HG03066 (cell line): ENCODE results near the gene RIMS3.
"Not testable (repeated sequence)": the region's sequence is repeated elsewhere in the genome, so short reads cannot be mapped to it uniquely, and the experiment has no call there.

Experiments
- ATAC-seq: cut with Tn5 transposase; IDR thresholded peaks from one replicate; pipeline ENCODE4 v1.9.1; 2021; ENCODE audit warnings: low read depth; ENCODE audit not compliant: unreplicated experiment

Gene RIMS3

DNA sequence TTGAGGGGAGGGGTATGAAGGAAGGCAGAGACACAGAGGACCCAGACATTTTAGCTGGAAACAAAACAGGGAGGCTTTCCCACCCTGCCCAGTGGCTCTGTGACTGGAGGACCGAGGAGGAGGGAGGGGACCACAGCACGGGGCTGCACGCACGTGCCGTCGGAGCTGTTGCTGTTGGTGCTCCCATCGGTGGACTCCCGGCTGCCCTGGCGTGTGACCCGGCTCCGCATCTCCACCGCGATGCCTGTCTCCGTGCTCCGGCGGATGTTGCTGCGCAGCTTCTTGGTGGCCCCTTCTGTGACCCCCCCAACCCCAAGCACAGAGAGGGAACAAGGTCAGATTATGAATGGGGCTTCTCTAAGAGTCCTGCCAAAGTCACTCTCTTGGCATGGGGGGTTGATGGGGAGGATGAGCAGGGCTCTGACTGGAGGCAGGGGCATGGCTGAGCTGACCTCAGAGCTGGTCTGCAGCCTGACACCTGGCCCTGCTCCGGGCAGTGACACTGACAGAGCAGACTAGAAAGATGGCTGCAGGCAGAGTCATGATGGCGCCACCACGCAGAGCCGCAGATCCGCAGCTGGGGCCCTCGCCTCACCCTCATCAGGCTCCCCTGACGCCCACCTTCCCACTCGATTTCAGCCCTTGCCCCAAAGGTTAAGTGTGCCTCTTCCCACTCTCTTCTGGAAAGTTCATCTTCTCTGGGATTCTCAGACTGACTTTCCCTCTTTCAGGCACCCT is 29.6 kb downstream of the RIMS3 start:
- no peak for ATAC-seq

DNA sequence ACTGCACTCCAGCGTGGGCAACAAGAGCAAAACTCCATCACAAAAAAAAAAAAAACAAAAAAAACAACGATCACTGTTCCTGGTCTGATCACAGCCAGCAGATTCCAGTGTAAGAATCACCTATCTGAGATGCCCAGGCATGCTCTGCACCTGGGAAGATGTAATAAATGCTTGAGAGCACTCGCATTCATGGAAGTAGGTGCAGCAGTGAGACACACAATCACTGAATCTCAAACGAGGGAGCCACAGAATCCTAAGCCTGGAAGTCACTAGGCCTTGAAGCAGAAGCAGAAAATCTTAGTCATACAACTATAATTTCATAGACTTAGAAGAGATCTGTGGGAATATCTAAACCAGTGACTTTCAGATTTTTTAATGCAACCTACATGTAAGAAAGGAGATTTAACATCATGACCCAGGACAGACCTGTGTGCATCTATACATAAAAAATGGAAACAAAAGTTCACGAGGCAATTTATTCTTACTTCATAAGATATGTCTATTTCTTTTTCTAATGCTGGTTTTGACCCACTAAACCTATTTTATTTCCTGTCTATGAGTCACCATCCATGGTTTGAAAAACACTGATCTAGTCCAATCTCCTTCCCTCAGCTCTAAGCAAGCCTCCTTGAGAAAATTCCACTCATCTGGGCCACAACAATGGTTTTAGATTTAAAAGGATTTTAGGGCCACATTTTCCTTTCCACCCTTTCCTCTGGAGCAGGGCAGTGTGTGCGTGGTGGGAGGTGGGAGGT is 30.4 kb downstream of the RIMS3 start:
- ATAC-seq: no peak

DNA sequence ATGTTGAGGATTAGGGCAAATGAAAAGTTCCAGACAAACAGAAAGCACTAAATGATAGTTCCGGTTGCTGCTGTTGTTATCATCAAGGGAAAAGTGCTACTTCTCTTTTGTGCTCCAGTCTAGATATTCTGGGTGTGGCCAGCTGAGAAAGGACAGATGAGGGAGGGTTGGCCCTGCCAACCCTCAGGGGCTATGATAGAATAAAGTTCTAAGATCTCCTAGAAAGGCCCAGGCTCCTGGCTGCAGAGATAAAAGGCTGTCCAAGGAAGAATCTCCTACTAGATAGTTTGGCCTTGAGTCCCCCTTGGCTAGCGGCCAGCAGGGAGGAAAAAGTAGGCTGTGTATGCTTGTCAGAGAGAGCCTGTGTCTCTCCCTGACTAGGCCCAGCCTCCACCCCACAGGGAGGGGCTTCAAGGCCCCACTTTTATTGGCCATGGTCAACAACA is 31.5 kb downstream of the RIMS3 start:
- no peak for ATAC-seq

DNA sequence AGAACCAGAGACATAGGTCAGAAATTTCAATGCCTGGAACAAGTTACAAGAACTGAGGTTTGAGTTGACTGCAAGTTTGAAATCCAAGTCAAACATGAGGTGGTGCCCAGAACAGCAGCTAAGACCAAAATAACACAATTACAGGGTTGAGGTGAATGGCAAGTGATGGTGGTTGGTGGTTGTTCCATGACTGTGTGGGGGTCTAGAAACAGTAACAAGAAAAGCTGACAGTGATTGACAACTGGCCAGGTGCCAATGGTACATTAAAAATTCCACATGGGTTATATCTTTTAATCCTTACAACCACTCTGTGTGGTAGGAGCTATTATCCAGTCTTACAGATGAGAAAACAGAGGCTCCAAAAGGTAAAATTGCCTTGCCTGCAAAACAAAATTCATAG is 32.0 kb downstream of the RIMS3 start:
- no peak for ATAC-seq

DNA sequence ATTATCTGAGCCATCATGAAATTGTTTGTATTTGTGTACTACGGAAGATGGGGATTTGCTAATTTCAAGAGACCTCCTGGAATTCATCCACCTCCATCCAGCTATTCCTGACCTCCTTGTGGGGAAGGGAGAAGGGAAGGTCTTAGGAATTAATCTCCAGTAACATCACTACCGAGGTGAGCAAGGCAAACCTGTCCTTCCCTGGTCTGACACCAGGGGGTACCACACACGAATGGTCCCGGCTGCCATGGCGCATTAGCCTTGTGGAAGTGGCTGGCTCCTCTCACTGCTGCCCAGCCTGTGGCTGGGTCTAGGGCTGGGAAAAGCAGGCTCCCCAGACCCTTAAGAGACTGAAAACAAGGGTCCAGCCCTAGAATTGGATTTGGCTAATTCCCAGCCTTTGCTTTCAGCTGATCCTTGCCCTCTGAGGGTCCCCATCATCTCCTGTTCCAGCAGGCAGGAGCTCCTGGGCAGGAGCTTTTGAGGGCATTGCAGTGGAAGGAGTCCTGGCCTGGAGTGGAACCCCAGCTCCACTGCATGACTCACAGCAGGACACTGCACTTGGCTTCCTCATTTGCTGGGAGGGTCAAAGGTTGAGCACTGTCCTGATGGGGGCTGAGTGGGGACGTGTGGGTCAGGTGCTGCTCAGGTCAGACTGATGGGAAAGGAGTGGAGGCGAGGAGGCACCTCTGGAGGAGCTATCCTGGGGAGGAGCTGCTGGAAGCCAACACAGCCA is 34.8 kb downstream of the RIMS3 start:
- no peak for ATAC-seq

DNA sequence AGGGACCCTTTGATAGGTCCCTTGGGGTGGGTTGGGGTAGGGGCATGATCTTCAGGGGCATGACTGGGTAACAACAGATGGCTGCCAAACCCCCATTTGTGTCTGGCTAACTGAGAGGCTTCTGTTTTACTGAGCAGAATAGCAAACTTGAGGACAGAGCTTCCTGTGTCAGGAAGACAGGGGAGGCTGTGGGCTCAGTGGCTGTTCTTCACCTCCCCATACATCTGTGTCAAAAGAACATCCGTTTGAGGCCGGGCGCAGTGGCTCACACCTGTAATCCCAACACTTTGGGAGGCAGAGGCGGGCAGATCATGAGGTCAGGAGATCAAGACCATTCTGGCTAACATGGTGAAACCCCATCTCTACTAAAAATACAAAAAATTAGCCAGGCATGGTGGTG is 35.9 kb downstream of the RIMS3 start:
- not testable (repeated sequence) for ATAC-seq

DNA sequence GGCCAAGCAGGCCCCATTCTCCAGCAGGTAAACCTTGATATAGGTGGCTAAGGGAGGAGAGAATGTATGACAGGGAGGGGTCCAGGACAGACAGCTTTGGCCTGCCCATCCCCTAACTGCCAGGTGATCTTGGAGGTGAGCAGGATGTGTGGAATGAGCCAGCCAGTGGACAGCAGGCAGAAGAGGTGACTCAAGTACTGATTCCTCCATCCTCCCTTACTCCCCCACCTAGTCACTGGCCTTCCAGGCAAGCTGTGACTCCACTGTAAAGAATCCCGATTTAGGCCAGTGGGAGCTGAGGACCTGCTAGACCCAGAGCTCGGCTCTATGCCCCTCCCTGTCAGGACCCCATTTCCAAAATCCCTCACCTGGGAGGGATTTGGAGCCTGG is 36.6 kb downstream of the RIMS3 start:
- ATAC-seq: no peak

DNA sequence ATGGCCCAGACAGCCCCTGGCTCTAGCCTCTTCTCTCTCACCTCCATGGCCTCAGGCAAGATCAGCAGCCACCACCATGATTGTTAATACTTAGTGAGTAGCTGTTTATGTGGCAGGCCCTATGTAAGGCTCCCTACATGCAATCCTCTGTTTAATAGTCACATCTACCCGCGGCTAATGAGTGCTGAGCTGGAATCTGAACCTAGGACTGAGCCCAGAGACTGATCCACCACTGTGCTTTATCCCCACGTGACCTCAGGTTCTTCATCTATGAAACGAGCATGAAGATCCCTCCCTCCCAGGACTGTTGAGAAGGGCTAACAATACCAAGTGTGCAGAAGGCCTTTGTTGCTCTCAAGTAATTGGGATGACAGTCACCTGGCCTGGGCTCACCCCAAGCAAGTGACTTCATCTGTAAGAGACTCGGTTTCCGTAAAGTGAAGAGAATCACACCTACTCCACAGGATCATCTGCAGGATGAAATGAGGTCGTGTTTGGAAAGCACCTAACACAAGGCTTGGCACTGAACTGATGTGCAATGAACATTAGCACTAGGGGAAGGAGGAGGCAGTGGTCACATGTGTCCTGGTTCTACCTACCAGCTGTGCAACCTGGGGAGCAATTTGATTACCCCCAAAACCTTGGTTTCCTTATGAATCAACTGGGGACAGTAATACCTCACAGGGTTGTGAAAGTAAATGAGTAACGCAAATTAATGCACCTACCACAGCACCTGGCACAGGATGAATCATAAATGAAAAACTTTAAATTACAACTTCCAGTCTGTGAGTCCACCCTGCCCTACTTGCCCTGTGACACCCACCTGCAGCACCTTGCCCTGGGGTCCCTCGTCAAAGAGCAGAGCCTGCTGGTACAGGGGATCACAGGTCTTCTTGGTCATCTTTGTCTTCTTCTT is 37.2 kb downstream of the RIMS3 start:
- ATAC-seq: no peak

DNA sequence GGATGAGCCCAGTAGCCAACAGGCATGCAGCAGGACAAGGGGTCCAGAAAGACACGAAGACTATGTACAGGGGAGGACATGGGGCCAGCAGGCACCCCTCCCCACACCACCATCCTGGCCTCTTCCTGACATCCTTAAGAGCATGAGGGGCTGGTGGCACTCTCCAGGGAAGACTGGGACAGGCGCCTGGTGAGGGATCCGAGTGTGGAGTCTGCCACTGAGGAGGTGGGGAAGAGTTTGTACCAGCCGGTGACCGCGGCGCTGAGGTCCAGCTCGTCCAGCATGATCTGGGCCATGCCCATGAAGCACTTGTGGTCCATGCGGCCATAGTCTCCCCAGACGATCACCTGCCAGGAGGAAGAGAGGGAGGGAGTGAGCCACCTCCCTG is 39.1 kb downstream of the RIMS3 start:
- ATAC-seq: no peak

DNA sequence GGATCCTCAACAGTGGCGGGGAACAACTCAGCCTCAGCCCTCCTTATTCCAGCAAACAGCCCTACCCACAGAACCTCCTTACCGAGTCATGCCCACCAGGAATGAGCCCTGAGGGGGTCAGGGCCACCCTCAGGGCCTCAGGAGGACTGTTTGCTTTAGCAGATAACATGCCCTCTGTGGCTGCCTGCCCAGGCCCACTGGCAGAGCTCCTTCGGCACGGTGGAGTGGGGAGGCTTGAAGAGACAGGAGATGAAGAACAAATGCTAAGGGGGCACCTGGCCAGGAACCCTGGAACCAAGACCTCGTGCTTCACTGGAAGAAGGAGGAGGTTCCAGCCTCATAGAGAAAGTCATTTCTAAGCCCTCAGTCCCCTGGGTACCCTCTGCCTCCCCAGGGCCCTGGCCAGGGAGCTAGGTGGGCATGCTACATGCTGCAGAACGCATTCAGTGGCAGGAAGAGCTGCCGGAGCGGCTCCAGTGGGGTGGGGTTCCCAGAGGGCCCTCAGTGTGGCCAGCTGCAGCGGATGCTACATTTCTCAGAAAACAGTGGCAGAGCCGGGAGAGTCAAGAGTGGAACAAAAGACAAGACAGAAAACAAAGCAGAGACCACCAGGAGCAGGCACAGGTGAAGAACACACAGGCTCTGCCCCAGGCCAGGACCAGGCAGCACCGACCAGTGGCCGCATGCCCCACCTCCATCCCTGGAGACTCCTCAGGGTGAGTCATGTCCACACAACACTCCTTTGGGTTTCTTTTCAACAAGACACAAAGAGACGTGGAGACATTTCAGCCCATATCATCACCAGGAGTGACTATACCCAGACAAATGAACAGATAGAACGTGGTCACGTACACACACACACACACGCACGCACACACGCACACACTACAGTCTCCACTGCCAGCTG is 39.8 kb downstream of the RIMS3 start:
- ATAC-seq: no peak

DNA sequence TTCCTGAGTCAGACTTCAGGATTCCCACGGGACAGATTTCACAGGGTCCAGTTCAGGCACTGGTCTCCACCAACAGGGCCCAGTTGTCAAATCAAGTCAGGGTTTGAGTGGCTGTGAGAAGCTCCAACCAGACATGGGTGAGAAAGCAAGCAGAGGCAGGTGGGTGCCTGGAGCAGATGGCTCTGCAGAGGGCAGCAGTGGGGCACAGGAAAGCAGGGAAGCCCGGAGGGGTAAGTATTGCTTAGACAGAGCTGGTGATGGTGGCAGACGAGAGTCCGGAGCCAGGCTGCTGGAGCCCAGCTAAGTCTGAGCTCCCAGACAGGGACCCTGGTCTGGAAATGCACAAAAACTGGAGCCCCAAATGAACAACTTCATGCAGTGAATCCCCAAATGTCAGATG is 40.4 kb downstream of the RIMS3 start:
- ATAC-seq: no peak

DNA sequence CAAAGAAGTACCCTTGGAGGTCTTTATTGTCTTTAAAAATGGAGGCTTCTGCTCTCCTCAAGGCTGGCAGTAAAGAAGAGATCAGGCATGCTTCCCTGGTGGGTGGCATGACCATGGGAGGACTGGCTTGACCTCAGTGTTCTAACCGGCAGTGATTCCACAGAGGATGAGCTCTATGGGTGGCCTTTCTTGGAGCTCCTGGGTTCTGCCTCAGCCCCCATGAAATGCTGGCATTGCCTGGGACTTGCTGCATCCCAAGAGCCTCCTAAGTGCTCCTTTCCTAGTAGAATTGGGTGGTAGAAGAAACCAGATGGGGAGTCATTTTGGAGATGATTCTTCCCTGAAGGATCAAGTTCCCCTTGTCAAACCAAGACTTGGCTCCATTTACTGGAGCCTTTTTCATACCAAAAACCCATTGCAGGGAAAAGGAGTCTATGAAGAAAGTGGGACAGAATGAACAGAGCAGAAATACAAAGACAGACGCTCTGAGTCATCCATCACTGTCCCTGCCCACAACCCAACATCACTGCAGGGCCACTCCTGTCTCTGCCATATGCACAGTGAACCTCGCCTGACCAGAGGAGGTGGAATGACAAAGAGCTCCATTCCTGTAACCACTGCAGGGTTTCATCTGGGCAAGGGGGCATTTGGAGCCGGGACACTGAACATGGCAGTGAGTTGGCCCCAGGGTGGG is 42.4 kb downstream of the RIMS3 start:
- ATAC-seq: no peak

DNA sequence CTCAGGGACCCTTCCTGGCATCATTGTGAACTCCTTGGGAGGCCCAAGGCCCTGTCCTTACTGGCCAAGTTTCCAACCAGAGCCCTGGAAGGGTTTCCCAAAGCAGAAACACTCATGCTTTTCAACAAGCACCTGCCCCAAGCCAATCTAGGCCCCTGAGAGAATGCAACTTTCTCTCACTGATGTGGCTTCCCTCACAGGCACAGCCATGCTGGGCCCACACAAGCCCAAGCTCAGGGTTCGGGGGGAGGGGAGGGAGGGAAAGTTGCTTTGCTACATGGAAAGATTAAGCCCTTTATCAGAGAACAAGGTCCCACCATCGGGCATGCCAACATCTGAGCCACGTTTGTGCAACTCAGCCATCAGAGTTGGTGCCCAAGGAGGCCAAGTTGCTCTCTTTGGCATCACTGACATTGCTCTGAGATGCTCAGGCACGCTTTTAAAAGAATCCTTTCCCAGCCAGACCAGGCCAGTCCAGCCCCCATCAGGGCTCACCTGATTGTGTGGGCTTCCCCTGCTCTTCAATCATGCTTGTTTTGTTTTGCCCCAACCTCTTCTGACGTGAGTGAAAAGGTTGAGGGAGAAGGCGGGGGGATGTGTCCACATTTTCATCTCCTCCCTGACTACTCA is 43.5 kb downstream of the RIMS3 start:
- no peak for ATAC-seq

DNA sequence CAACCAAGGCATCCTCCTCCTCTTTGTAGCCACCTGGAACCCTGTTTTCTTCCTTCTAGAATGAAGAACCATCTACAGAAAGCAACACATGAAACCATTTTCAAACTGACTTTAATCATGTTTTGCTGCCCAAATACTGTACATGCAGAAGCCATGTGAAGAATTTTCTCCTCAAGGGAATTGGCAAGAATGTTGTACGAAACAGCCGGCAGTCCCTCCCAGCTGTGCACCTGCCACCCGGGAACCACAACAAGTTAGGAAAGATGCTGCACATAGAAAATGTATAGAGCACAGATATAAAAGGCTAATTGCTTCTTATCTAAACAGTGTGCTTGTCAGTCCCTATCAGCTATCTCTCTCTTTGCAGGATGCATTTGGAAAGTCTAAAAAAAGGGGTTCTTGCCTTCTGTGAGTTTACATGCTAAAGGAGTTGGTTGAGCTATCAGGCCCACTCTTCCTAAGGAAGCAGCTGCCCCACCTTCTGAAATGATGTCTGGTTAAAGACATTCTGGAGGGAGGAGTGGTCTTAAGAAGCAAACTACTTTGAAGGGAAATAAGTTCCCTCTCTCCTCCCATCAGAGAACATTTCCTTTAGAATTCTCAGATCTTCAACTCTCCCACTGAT is 44.8 kb downstream of the RIMS3 start:
- no peak for ATAC-seq

DNA sequence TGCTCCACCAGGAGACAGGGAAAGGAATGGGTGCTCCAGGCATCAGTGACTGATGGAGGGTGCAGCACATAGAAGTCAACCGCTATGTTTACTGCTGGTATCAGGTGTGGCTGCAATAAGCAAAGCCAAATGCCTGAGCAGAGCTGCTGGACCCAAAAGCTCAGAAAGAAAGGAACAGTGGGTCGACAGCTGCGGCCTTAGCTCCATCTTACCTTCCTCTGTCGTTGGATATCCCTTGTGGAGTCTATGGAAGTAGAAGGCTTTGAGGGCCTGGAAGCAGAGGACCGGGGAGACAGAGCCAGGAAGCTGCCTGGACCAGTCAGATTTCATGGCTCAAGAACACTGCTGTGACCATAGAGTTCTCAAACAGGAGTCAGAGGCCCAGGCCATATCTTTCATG is 45.3 kb downstream of the RIMS3 start:
- no peak for ATAC-seq

DNA sequence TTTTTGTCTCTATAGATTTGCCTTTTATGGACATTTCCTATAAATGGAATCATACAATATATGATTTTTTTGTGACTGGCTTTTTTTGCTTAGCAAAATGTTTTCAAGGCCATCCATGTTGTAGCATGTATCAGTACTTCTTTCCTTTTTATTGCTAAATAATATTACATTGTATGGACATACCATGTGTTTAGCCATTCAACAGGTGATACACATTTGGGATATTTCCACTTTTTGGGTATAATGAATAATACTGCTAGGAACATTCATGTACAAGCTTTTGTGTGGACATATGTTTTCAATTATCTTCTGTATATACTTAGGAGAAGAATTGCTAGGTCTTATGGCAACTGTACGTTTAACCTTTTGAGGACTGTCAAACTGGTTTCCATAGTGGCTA is 47.4 kb downstream of the RIMS3 start:
- ATAC-seq: no peak

DNA sequence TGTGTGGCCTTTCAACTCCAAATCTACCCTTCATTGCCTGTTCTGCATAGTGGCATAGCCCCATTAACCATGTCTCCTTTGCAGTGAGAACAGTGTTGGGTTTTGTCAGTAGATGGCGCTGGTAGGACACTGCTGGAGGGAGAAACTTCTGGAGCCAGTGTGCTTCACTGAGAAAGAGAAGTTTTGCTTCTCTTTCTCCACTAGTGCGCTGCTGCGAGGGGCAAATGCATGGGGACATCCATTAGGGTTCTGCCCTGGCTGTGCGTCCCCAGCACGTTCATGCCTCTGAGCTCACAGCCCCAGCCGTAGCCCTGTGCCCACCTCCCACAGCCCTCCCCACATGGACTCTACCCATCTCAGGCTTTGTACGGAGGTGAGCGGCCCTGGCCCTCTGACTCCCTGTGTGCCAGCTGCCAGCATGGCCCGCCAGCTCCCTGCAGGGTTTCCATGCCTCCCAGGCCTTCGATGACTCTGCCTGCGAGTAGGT is 53.1 kb downstream of the RIMS3 start:
- no peak for ATAC-seq

DNA sequence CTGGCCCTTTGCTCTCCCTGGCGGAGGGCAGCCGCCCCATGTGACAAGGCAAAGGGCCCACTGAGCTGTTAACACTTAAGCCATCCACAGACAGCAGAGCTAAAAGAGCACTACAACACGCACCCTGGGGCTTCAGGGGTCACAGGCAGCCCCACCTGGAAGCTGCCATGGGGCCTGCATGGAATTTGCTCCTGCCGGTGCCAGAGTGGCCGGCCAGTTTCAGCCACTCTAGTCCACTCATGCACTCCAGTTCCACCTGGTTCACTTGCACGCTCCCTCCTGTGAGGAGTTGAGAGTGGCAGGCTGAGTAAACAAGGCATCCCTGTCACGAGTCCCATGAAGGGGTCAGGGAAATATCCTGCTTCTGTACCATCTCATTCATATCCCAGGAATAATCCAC is 55.3 kb downstream of the RIMS3 start:
- no peak for ATAC-seq
